Lower leg skin (tissue), 3 donors: Measurements from ENCODE around the gene ZNF584.

Experiments used
- CTCF ChIP-seq, 3 donors: fragments of 450-650 bp; IDR thresholded peaks; one replicate each; pipeline ENCODE4 v1.5.1; 2016; ENCODE audit warnings: antibody characterized with exemption in 3 of 3, mild to moderate bottlenecking in 3 of 3, moderate library complexity in 2 of 3
- POLR2A ChIP-seq, 2 donors: fragments of 450-650 bp; IDR thresholded peaks; one replicate each; pipeline ENCODE4 v1.6.1; 2016 to 2017; ENCODE audit warnings: antibody characterized with exemption in 2 of 2, mild to moderate bottlenecking in 1 of 2, moderate library complexity in 1 of 2

- no peak for TF ChIP-seq POLR2A (IDR thresholded peaks at IDR 0.05)
- no peak for TF ChIP-seq CTCF (IDR thresholded peaks at IDR 0.05)
Observed at GRCh38 chr19:58397533-58398037, 10.9 kb upstream of the ZNF584 start.
